ENCODE data around the gene PRLR.

DNA sequence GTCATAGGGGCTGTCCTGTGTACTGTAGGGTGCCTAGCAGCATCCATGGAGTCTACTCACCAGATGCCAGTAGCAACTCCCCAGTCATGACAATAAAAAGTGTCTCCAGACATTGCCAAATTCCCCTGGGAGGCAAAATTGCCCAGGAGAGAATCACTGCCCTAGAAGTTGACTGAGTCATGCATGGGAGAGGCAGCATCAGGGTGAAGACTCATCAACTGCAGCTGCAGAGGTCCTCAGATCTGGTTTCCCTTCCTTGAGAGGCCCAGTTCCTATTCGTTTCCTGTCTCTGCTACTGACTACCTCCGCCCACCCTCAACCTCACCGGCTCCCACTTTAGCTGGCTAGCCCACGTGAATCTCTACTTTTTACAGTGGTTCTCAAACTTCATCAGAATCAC, 93.9 kb downstream of the PRLR start:
- no peak for TF ChIP-seq POLR2A (IDR thresholded peaks at IDR 0.05)
- TF ChIP-seq, protein P1, sequence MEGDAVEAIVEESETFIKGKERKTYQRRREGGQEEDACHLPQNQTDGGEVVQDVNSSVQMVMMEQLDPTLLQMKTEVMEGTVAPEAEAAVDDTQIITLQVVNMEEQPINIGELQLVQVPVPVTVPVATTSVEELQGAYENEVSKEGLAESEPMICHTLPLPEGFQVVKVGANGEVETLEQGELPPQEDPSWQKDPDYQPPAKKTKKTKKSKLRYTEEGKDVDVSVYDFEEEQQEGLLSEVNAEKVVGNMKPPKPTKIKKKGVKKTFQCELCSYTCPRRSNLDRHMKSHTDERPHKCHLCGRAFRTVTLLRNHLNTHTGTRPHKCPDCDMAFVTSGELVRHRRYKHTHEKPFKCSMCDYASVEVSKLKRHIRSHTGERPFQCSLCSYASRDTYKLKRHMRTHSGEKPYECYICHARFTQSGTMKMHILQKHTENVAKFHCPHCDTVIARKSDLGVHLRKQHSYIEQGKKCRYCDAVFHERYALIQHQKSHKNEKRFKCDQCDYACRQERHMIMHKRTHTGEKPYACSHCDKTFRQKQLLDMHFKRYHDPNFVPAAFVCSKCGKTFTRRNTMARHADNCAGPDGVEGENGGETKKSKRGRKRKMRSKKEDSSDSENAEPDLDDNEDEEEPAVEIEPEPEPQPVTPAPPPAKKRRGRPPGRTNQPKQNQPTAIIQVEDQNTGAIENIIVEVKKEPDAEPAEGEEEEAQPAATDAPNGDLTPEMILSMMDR (IDR thresholded peaks at IDR 0.05 in 4 of 5, conservative IDR thresholded peaks at IDR 0.05 in 1 of 5) = no peak

Measured in gastrocnemius medialis (tissue), 4 donors.